HepG2 (cell line): Measurements from ENCODE around the gene GLDC. TPM values are rescaled to one million over a fixed set of nuclear protein-coding genes. Genes with fewer than 3 reads are reported as not detected.

Experiments
- AGO1 ChIP-seq: fragments of 200-400 bp; formaldehyde crosslinking; IDR thresholded peaks from 2 replicates; pipeline ENCODE4 v1.6.1; 2017; ENCODE audit warnings: mild to moderate bottlenecking, low read depth, low read length, moderate library complexity; ENCODE audit not compliant: poor library complexity, severe bottlenecking
- ESRRA ChIP-seq: sonication (generic); formaldehyde crosslinking; IDR thresholded peaks from 2 replicates; pipeline ENCODE4 v1.5.1; 2020; ENCODE audit warnings: mild to moderate bottlenecking, low read depth, missing genetic modification reagents
- KMT2A ChIP-seq: sonication (generic); formaldehyde crosslinking; IDR thresholded peaks from 2 replicates; pipeline ENCODE4 v1.4.0; 2020; ENCODE audit warnings: missing genetic modification reagents
- NR2F2 ChIP-seq: IDR thresholded peaks from 2 replicates; pipeline ENCODE4 v1.6.1; 2012; ENCODE audit warnings: low read depth, inconsistent platforms, borderline replicate concordance
- NR2F6 ChIP-seq, 2 experiments: IDR thresholded peaks; 2 replicates each; pipeline ENCODE4 v1.6.1; 2016; ENCODE audit warnings: antibody characterized with exemption in 1 of 2, mild to moderate bottlenecking in 1 of 2
- REPIN1 ChIP-seq: sonication (generic); formaldehyde crosslinking; IDR thresholded peaks from 2 replicates; pipeline ENCODE4 v1.8.0; 2022; ENCODE audit warnings: missing genetic modification reagents, low read depth, mild to moderate bottlenecking, borderline replicate concordance
- RFXANK ChIP-seq: IDR thresholded peaks from 2 replicates; pipeline ENCODE4 v1.6.1; 2016
- SP4 ChIP-seq: sonication (generic); formaldehyde crosslinking; IDR thresholded peaks from 2 replicates; pipeline ENCODE4 v1.8.1; 2023; ENCODE audit warnings: mild to moderate bottlenecking, missing genetic modification reagents
- TRIM24 ChIP-seq: sonication (generic); formaldehyde crosslinking; IDR thresholded peaks from 2 replicates; pipeline ENCODE4 v1.8.0; 2022; ENCODE audit warnings: mild to moderate bottlenecking, missing genetic modification reagents
- ZBTB42 ChIP-seq: sonication (generic); formaldehyde crosslinking; IDR thresholded peaks from 2 replicates; pipeline ENCODE4 v1.5.0; 2020; ENCODE audit warnings: mild to moderate bottlenecking, missing genetic modification reagents
- ZFP90 ChIP-seq: sonication (generic); formaldehyde crosslinking; IDR thresholded peaks from 2 replicates; pipeline ENCODE4 v1.8.0; 2022; ENCODE audit warnings: missing genetic modification reagents, mild to moderate bottlenecking, inconsistent platforms, borderline replicate concordance
- polyA plus RNA-seq, 8 experiments: library from polyadenylated mRNA; depleted of rRNA in 3 of 8; stranded (reverse) in 7 of 8; unstranded in 1 of 8; fragments of >200 nt; fragmentation: Illumina TruSeq in 4 of 8; extraction: Trizol in 4 of 8; gene quantifications; 2 replicates each; pipeline versions ENCODE4 v1.2.1 to v1.2.3, GENCODE V29; 2011 to 2016; ENCODE audit warnings: low read depth in 4 of 8, missing spikeins in 1 of 8, mixed read lengths in 1 of 8; ENCODE audit not compliant: insufficient read depth in 1 of 8
- total RNA-seq, 5 experiments: library from RNA; depleted of rRNA; stranded (reverse); fragments of >200 nt; fragmentation: Illumina TruSeq; extraction: Trizol; gene quantifications; 2 replicates each; pipeline ENCODE4 v1.2.3, GENCODE V29; 2016; ENCODE audit warnings: low read depth in 1 of 5
- TF ChIP-seq, protein P1 (sequence below): sonication (generic); formaldehyde crosslinking; IDR thresholded peaks from 2 replicates; pipeline ENCODE4 v1.5.1; 2020; ENCODE audit warnings: missing genetic modification reagents, mild to moderate bottlenecking, borderline replicate concordance
- TF ChIP-seq, protein P2 (sequence below): sonication (generic); formaldehyde crosslinking; IDR thresholded peaks from 2 replicates; pipeline ENCODE4 v1.5.1; 2020; ENCODE audit warnings: missing genetic modification reagents, mild to moderate bottlenecking, borderline replicate concordance
- TF ChIP-seq, protein P3 (sequence below): sonication (generic); formaldehyde crosslinking; IDR thresholded peaks from 2 replicates; pipeline ENCODE4 v1.8.0; 2022; ENCODE audit warnings: low read depth, missing genetic modification reagents
- TF ChIP-seq, protein P4 (sequence below): sonication (generic); formaldehyde crosslinking; IDR thresholded peaks from 2 replicates; pipeline ENCODE4 v1.8.1; 2022; ENCODE audit warnings: low read depth, mild to moderate bottlenecking, missing genetic modification reagents
- TF ChIP-seq, protein P5 (sequence below): sonication (generic); formaldehyde crosslinking; IDR thresholded peaks from 2 replicates; pipeline ENCODE4 v1.4.0; 2020; ENCODE audit warnings: mild to moderate bottlenecking, missing genetic modification reagents

The GLDC gene
- total and polyA plus RNA-seq, 2 of the 13 experiments (the other 11 are each of a cell fraction or from before 2014, with no cell fraction given), result 59.3 to 115 TPM

DNA sequence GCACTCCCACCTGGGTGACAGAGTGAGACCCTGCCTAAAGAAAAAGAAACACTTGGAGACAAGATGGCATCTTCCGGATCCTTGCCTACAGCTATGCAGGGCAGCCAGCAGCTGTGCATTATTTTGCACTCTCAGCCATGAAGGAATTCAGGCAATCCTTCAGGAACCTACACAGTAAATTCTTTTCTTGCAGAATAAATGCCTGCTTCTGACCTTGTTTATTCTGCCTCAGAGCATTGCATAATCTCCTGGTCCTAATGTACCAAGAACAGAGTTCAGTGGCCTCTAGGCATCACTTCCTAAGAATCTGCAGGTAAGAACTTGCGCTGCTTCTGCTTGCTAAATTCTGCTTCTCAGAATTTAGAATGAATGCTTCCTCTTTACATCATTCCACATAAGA lies 16.8 kb downstream of the GLDC start (continued):
- TF ChIP-seq, protein P1, sequence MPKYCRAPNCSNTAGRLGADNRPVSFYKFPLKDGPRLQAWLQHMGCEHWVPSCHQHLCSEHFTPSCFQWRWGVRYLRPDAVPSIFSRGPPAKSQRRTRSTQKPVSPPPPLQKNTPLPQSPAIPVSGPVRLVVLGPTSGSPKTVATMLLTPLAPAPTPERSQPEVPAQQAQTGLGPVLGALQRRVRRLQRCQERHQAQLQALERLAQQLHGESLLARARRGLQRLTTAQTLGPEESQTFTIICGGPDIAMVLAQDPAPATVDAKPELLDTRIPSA (CRISPR knock-in tag), result no peak
- TF ChIP-seq ZFP90 (CRISPR knock-in tag) (no peak), SP4 (CRISPR knock-in tag) (no peak), ESRRA (CRISPR knock-in tag) (0 out of 2 replicates have a peak, but pooled peaks have one; percentile 46), RFXANK (no peak), AGO1 (no peak), REPIN1 (no peak), KMT2A (CRISPR knock-in tag) (0 out of 2 replicates have a peak, but pooled peaks have one; percentile 39), NR2F2 (peak; percentile 52; the same call in 1 of the 2 replicates), ZBTB42 (CRISPR knock-in tag) (no peak), TRIM24 (CRISPR knock-in tag) (no peak), NR2F6 (IDR thresholded peaks at IDR 0.05) (peak; percentile 51; the same call in 1 of the 2 replicates), NR2F6 (CRISPR knock-in tag; IDR thresholded peaks at IDR 0.05) (peak; percentile 73)
- TF ChIP-seq, protein P2, sequence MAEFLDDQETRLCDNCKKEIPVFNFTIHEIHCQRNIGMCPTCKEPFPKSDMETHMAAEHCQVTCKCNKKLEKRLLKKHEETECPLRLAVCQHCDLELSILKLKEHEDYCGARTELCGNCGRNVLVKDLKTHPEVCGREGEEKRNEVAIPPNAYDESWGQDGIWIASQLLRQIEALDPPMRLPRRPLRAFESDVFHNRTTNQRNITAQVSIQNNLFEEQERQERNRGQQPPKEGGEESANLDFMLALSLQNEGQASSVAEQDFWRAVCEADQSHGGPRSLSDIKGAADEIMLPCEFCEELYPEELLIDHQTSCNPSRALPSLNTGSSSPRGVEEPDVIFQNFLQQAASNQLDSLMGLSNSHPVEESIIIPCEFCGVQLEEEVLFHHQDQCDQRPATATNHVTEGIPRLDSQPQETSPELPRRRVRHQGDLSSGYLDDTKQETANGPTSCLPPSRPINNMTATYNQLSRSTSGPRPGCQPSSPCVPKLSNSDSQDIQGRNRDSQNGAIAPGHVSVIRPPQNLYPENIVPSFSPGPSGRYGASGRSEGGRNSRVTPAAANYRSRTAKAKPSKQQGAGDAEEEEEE (CRISPR knock-in tag), result no peak
- TF ChIP-seq, protein P3, sequence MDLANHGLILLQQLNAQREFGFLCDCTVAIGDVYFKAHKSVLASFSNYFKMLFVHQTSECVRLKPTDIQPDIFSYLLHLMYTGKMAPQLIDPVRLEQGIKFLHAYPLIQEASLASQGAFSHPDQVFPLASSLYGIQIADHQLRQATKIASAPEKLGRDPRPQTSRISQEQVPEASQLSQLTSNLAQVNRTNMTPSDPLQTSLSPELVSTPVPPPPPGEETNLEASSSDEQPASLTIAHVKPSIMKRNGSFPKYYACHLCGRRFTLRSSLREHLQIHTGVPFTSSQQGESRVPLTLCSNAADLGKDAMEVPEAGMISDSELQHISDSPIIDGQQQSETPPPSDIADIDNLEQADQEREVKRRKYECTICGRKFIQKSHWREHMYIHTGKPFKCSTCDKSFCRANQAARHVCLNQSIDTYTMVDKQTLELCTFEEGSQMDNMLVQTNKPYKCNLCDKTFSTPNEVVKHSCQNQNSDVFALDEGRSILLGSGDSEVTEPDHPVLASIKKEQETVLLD (CRISPR knock-in tag), result no peak
- TF ChIP-seq, protein P4, sequence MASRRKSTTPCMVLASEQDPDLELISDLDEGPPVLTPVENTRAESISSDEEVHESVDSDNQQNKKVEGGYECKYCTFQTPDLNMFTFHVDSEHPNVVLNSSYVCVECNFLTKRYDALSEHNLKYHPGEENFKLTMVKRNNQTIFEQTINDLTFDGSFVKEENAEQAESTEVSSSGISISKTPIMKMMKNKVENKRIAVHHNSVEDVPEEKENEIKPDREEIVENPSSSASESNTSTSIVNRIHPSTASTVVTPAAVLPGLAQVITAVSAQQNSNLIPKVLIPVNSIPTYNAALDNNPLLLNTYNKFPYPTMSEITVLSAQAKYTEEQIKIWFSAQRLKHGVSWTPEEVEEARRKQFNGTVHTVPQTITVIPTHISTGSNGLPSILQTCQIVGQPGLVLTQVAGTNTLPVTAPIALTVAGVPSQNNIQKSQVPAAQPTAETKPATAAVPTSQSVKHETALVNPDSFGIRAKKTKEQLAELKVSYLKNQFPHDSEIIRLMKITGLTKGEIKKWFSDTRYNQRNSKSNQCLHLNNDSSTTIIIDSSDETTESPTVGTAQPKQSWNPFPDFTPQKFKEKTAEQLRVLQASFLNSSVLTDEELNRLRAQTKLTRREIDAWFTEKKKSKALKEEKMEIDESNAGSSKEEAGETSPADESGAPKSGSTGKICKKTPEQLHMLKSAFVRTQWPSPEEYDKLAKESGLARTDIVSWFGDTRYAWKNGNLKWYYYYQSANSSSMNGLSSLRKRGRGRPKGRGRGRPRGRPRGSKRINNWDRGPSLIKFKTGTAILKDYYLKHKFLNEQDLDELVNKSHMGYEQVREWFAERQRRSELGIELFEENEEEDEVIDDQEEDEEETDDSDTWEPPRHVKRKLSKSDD (CRISPR knock-in tag), result no peak
- TF ChIP-seq, protein P5, sequence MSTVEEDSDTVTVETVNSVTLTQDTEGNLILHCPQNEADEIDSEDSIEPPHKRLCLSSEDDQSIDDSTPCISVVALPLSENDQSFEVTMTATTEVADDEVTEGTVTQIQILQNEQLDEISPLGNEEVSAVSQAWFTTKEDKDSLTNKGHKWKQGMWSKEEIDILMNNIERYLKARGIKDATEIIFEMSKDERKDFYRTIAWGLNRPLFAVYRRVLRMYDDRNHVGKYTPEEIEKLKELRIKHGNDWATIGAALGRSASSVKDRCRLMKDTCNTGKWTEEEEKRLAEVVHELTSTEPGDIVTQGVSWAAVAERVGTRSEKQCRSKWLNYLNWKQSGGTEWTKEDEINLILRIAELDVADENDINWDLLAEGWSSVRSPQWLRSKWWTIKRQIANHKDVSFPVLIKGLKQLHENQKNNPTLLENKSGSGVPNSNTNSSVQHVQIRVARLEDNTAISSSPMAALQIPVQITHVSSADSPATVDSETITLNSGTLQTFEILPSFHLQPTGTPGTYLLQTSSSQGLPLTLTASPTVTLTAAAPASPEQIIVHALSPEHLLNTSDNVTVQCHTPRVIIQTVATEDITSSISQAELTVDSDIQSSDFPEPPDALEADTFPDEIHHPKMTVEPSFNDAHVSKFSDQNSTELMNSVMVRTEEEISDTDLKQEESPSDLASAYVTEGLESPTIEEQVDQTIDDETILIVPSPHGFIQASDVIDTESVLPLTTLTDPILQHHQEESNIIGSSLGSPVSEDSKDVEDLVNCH (CRISPR knock-in tag), result no peak
